ENCODE data around the gene LRRC17.

GRCh38 chr7:102917436-102918353 is 4.9 kb downstream of the LRRC17 start:
- TF ChIP-seq EZH2 (IDR thresholded peaks at IDR 0.05; ENCODE audit: insufficient read depth, poor library complexity, severe bottlenecking) (no peak), EZH2phosphoT487 (IDR thresholded peaks at IDR 0.05; ENCODE audit: insufficient read depth, low read depth) (no peak)

Measured in GM23248 (cell line).